IPS-NIHi11 (cell line): ENCODE measurements around the gene TBC1D9.

Source experiments
- DNase-seq: peaks from one replicate; pipeline ENCODE4 v3.0.0; 2012; ENCODE audit warnings: mixed read lengths, low spot score

TBC1D9 gene

GRCh38 chr4:140691369-140691768, 64.8 kb downstream of the TBC1D9 start:
- DNase-seq = peak; percentile 52

DNA sequence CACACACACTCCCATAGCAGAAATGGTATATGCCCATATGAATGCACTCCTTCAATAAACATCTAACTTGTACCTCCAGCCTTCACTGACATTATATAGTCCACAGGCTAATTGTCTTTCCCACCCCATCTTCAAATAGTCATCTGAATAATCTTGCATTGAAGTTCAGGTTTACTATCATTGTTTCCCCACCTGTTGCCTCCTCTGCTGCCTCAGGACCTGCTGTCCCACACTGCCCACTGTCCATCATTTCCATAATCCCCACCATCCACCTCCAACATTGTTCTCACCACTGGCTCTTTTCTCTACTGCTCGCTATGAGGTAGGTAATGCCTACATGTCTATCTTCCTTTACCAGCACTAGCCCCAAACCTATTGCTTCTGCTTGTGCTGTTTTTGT, 66.1 kb downstream of the TBC1D9 start:
- no peak for DNase-seq

- no peak for DNase-seq
Measured at GRCh38 chr4:140689623-140690022, 66.6 kb downstream of the TBC1D9 start.

GRCh38 chr4:140688711-140689598, 67.2 kb downstream of the TBC1D9 start:
- DNase-seq = no peak

GRCh38 chr4:140686796-140687195, 69.4 kb downstream of the TBC1D9 start:
- DNase-seq = no peak

GRCh38 chr4:140684314-140684713, 71.9 kb downstream of the TBC1D9 start:
- DNase-seq = no peak

- DNase-seq = no peak
Measured at GRCh38 chr4:140681201-140681600, 75.0 kb downstream of the TBC1D9 start.

DNA sequence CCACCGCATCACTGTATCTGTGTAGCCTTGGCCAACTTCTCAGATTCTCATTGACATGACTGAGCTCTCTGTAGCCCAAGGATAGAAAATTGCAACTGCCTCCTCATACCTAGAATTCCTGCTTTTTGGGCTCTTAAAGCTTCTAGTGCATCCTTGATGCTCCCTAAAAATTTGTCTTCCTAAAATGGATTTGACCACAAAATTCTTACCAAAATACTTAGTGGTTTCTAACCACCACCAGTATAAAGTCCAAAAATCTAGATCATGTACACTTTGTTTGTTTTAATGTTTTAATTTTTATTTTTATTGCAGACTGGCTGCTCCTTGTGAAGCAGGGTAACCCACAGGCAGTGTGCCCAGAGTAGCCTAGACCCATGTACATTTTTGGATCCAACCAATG, 75.5 kb downstream of the TBC1D9 start:
- DNase-seq = no peak

DNA sequence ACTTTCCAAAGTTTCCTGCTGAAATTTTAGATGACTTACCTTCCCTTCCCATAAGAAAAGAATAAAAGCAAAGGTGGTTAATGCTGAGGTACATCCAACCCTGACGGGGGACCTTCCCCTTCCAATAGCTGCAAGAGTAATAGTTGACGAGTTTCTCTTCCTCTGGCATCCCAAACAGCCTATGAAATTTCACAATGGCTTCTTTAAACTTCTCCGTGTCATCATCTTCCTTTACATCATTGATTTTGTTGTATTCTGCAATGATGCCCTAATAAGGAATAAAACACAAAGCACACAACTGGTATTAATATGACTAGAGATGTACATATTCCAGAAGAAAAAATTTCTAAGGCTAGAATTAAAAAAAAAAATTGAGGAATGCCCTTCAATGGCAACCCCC, 76.6 kb downstream of the TBC1D9 start:
- DNase-seq = no peak

DNA sequence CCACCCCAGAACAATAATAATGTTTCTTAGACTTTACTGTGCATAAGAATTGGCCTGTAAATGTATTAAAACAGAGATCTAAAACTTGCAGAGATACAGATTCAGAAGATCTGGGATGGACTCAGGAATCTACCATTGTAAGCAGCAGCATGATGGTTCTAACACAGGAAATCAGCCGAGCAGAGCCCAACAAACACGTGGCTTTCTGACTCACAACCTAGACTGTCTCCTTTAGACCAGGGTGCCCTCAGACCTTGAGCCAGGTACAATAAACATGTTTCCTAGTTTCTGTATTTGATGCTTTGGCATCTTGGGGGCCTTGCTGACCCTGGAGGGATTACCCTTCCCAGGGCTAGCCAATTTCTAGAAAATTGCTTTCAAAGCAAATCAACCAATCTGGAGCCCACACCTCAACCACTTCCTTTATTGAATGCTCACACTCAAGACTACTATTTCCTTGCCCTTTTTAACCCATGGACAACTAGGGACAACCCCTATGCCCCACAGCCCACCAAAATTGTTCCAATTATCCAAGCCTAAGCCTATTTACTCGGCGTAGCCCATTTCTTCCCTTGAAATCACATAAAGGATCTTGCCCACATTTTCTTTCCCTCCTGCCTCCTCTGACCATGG, 80.5 kb downstream of the TBC1D9 start:
- no peak for DNase-seq

DNA sequence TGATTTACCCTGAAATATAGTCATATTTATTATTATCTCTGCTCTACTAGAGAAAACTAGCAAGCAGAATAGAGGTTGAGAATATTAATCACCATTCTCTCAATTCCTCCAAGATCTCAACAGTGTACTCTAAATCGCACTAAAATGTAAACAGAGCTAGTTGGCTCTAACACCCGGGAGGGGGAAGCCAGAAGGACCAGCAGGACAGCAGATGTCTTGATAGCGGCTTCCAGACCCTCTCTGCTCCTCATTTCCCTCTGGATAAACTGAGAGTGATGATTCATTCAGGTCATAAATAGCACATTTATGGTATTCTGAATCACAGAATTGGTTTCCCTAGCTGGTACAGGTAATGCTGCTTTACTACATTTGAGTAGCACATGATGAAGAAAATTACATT, 82.5 kb downstream of the TBC1D9 start:
- DNase-seq = no peak

- DNase-seq = no peak
Measured at GRCh38 chr4:140672416-140672815, 83.8 kb downstream of the TBC1D9 start.

GRCh38 chr4:140668111-140668510, 88.1 kb downstream of the TBC1D9 start:
- DNase-seq = no peak

GRCh38 chr4:140666889-140667614, 89.1 kb downstream of the TBC1D9 start:
- no peak for DNase-seq

DNA sequence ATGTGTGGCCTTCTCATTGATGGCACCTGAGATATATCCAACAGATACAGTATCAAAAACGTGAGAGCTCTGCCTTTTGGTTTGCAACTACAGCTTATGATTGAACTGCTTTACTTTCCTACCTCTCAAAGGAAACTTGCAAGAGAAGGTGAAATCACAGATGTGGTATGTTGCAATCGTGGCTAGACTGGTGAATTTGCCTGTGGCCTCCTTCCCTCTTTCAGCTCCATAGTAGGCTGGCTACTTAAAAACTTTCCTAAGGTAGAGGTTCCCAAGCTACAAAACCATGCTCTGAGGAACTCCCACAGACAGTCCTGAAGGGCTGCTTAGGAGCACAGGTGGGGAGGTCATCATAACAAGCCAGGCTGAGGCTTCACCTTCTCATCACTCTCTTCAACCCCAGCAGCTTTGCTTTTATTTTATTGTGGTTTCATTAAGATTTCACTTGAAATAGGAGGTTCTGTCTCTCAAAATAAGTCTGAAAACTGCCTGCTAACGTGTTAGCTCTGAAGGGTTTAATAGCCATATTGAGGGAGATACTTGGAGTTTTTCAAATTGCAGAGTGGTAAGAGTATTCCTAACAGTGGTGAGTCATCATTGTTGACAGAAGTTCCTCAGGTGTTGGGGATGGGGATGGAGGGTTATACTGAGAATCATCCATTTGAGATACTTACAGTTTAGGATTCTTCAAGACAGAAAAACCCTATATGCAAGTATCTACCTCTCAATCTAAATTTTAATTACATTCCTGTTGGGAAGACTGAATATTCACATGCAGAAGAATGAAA, 93.9 kb downstream of the TBC1D9 start:
- DNase-seq = no peak

DNA sequence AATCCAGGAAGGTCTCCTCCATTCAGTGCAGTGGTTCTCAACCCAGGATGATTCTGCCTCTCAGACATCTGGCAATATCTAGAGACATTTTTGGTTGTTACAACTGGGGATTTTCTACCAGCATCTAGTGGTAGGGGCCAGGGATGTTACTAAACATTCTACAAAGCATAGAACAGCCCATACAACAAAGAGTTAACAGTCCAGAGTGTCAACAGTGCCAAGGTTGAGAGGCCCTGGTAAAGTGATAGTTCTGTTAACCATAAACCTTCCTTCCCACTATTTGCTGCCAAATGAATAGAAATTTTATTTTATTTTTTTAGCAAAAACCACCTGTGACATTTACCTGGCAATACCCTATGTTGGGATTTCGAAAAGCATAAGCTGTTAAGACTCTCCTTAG, 94.6 kb downstream of the TBC1D9 start:
- DNase-seq = no peak

- no peak for DNase-seq
Measured at GRCh38 chr4:140659943-140660700, 96.1 kb downstream of the TBC1D9 start.

- DNase-seq = no peak
Measured at GRCh38 chr4:140654495-140654814, 101.7 kb downstream of the TBC1D9 start.

DNA sequence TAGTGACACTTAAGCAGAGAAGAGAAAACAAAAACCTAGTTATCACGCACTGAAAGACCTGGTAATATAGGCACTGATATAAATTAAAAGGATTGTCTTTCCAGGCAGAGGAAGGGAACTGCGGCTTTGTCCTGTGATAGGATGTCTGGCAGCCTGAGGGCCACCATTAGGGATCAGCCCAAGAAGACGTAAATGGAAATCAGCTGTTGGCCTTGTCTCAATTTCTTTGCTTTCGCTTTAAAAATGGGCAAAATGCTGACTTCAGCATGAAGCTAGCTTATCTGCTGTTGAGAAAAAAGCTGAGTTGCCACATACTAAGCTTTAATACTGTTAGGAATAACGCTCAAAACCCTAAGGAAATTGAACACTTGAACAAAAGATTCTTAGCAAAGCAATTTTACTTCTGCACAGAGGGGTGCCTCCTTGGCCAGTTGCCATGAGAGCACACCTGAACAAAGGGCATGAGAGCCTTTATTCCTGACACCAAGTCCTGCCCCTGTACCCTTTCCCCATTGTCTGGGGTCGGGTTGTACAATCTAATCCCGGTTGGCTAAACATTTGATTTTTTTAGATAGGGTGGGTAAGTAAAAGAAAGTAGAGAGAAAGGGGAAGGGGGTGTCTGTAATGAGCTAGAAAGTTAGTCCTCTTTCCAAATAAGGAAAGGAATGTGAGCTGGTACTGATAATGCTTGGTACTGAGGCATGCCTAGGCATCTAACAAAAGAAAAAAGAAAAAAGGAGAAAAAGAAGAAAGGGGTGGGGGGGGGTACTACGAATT, 102.3 kb downstream of the TBC1D9 start:
- no peak for DNase-seq

GRCh38 chr4:140652601-140653000, 103.6 kb downstream of the TBC1D9 start:
- DNase-seq = no peak
